BJ (cell line): ENCODE results near the gene TXNRD3. TPM values are rescaled to one million over a fixed set of nuclear protein-coding genes. Genes with fewer than 3 reads are reported as not detected.
"Not testable (repeated sequence)": the region's sequence is repeated elsewhere in the genome, so short reads cannot be mapped to it uniquely, and the experiment has no call there.

Experiments used
- CTCF ChIA-PET: fragments of 350-600 bp; formaldehyde crosslinking; extraction: SDS; loops from one replicate; lab custom pipeline; 2021; ENCODE audit warnings: antibody characterized with exemption, inconsistent platforms; lab: Yijun Ruan, JAX
- POLR2A ChIA-PET: fragments of 300-600 bp; sonication (Branson Sonifier 250); formaldehyde crosslinking; extraction: SDS; loops from one replicate; lab custom pipeline; 2021; ENCODE audit warnings: antibody characterized with exemption; lab: Charles Lee
- DNase-seq: peaks from one replicate; pipeline ENCODE4 v3.0.0-alpha.2; 2011; ENCODE audit warnings: low read depth
- H3K27me3 ChIP-seq: 2 replicates; pipeline ENCODE4 v1.6.0; 2011; ENCODE audit warnings: low read length; ENCODE audit not compliant: control insufficient read depth, insufficient read depth
- H3K36me3 ChIP-seq: 2 replicates; pipeline ENCODE4 v1.5.1; 2011; ENCODE audit warnings: low read length; ENCODE audit not compliant: control insufficient read depth, insufficient read depth
- H3K4me3 ChIP-seq: 2 replicates; pipeline ENCODE4 v1.5.1; 2011; ENCODE audit warnings: low read depth, mild to moderate bottlenecking, control low read depth, low read length
- polyA plus RNA-seq: library from polyadenylated mRNA; depleted of rRNA; stranded (reverse); fragments of >200 nt; gene quantifications from 2 replicates; pipeline ENCODE4 v1.2.3, GENCODE V29; 2011
- TF ChIP-seq, protein P1 (sequence below): IDR thresholded peaks from 2 replicates; pipeline ENCODE4 v1.5.1; 2011; ENCODE audit warnings: low read depth, mild to moderate bottlenecking, control low read depth, inconsistent platforms, low read length, moderate library complexity; ENCODE audit not compliant: insufficient read depth

The TXNRD3 gene
- polyA plus RNA-seq, 1 experiment: 4.4 TPM

DNA sequence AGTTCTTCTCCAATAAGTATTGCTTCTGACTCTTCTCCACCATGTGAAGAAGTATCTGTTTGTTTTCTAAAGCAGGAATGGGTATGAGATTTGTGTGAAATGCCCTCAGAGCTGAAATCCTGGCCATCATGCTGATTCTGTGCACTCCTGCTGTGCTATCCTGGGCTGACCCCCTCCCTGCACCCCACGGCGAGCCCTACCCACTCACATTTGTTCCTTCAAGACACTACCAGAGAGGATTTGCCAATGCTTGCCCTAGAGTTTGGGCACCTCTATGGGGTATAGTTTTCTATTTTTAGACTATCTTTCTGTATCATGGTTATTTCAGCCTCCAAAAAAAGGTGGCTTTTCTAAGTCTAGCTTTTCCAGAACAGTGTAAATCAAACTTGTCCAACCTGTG lies 18.5 kb downstream of the TXNRD3 start:
- Histone ChIP-seq H3K27me3 (no peaks in the 10 kb centered on the region), H3K36me3 (peaks cover 5% of the 10 kb centered on the region), H3K4me3 (no peak overlapping the region)
- ChIA-PET POLR2A (no interaction called here), CTCF (interaction anchor here (1.8 to 1.9 kb wide), 2 partner anchors 43 to 908 kb away, joined by 4 to 7 read pairs; no protein-coding TSS in a partner anchor)
- no peak for DNase-seq
- TF ChIP-seq, protein P1, sequence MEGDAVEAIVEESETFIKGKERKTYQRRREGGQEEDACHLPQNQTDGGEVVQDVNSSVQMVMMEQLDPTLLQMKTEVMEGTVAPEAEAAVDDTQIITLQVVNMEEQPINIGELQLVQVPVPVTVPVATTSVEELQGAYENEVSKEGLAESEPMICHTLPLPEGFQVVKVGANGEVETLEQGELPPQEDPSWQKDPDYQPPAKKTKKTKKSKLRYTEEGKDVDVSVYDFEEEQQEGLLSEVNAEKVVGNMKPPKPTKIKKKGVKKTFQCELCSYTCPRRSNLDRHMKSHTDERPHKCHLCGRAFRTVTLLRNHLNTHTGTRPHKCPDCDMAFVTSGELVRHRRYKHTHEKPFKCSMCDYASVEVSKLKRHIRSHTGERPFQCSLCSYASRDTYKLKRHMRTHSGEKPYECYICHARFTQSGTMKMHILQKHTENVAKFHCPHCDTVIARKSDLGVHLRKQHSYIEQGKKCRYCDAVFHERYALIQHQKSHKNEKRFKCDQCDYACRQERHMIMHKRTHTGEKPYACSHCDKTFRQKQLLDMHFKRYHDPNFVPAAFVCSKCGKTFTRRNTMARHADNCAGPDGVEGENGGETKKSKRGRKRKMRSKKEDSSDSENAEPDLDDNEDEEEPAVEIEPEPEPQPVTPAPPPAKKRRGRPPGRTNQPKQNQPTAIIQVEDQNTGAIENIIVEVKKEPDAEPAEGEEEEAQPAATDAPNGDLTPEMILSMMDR: no peak

DNA sequence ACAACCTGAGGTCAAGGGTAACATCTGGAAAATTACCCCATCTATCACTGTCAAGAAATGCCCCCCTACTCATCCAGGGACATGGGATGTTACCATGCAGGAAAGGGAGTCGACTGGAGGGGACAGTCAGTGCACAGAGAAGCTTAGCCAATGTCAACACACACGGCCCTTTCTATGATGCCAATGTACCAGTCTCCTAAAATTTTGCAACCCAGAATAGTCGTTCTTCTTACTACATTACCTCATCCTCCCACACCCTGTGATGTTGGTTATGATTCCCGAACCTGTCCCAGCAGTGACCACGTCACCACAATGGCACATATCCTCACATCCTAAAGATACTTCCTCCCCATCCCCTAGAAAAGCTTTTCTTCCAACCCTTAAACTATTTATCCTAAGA lies 20.1 kb downstream of the TXNRD3 start:
- CTCF ChIA-PET: interaction anchor here (0.6 to 1.9 kb wide), 3 partner anchors 12 to 45 kb away, joined by 3 to 7 read pairs (median 3); no protein-coding TSS in a partner anchor
- POLR2A ChIA-PET: no interaction called here
- Histone ChIP-seq H3K36me3 (peaks cover 5% of the 10 kb centered on the region), H3K4me3 (no peak overlapping the region), H3K27me3 (no peaks in the 10 kb centered on the region)
- DNase-seq: no peak
- TF ChIP-seq, protein P1: no peak

DNA sequence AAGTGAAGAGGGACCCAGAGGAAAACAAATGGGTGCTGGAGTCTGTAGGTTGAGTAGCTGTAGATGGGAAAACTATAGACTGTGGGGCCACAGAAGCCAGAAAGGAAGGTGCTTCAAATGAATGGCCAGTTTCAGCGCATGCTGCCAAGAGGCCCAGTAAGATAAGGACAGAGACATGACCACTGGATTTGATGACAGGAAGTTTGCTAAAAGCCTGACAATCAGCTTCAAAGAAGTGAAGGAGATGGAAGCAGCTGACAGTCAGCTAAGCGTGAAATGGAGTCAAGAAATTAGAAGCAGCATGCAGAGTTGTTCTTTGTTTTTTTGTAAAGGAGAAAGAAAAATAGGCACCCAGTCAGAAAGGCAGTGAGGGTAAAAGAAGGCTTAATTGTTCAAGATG lies 24.9 kb downstream of the TXNRD3 start:
- Histone ChIP-seq H3K4me3 (no peak overlapping the region), H3K27me3 (no peaks in the 10 kb centered on the region), H3K36me3 (0 out of 2 replicates have a peak, but pooled peaks cover 3% of the 10 kb centered on the region)
- DNase-seq: no peak
- TF ChIP-seq, protein P1: no peak
- POLR2A ChIA-PET: no interaction called here
- CTCF ChIA-PET: no interaction called here

DNA sequence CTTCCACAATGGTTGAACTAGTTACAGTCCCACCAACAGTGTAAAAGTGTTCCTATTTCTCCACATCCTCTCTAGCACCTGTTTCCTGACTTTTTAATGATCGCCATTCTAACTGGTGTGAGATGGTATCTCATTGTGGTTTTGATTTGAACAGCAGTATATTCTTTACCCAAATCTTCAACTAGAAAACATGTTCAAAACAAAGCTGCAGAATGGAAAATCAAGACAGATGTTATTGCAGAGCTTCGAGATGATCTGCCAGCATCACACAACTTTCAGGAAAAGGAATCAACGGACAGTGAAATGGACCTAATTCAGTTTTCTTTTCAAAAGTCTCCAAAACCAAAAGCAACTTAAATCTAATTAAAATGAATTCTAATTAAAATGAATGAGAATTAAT lies 29.2 kb downstream of the TXNRD3 start:
- POLR2A ChIA-PET, H3K4me3 ChIP-seq, H3K36me3 ChIP-seq, H3K27me3 ChIP-seq, DNase-seq: not testable (repeated sequence)
- CTCF ChIA-PET: interaction anchor here (0.6 kb wide), 1 partner anchor 1013 kb away, joined by 3 read pairs; no protein-coding TSS in a partner anchor

- DNase-seq: no peak
- Histone ChIP-seq H3K4me3 (no peak overlapping the region), H3K36me3 (no peaks in the 10 kb centered on the region), H3K27me3 (no peaks in the 10 kb centered on the region)
- TF ChIP-seq, protein P1: no peak
- POLR2A ChIA-PET: no interaction called here
- CTCF ChIA-PET: interaction anchor here (1.2 kb wide), 1 partner anchor 13 kb away, joined by 3 read pairs; no protein-coding TSS in a partner anchor
These were observed 32.2 kb downstream of the TXNRD3 start for GRCh38 chr3:126622694-126623093.
